ENCODE results near the gene CYP2C8. TPM values are rescaled to one million over a fixed set of nuclear protein-coding genes. Genes with fewer than 3 reads are reported as not detected.

Gene CYP2C8
- total RNA-seq, 1 experiment from 2014 or later, result not detected

DNA sequence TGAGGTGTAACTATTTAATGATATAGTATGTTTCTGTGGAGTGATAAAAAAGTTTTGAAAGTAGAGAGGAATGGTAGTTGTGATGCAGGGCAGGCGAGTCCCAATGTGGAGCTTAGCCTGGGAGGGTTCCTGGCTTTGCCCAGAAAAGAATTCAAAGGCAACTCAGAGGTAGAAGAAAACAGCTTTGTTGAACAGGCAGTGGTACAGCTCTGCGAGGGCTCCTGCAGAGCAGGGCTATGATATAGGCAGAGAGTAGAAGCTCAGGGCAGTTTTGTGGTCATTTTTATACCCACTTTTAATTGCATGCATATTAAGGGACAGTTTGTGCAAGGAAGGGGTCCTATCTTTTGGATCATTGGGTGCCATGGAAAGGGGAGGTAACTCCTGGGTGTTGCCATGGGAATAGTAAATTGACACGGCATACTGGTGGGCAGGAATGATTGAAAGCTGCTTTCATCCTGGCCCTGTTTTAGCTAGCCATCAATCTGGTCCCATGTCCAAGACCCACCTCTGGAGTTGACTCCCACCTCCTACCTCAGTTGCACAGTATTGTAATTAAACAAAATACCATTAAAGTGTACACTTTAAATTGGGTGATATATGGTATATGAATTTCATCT is 12.4 kb downstream of the CYP2C8 start:
- no peak overlapping the region for H3K4me2 ChIP-seq (ENCODE audit: low read depth, low read length, poor library complexity, severe bottlenecking)
- H2AFZ ChIP-seq (ENCODE audit: low read length), result no peak overlapping the region
- no peaks in the 10 kb centered on the region for H3K79me2 ChIP-seq (ENCODE audit: low read length)
- no peak overlapping the region for H3K9ac ChIP-seq (ENCODE audit: low read length)
- no peaks in the 10 kb centered on the region for H3K36me3 ChIP-seq (ENCODE audit: insufficient read depth, low read length)
- no peak overlapping the region for H3K27ac ChIP-seq (ENCODE audit: low read length)
- no peaks in the 10 kb centered on the region for H3K9me3 ChIP-seq (ENCODE audit: low read length)
- no peaks in the 10 kb centered on the region for H3K4me1 ChIP-seq (ENCODE audit: low read length)
- no peaks in the 10 kb centered on the region for H3K9me2 ChIP-seq (replicated peaks; ENCODE audit: insufficient read depth, low read length)
- H3K27me3 ChIP-seq (ENCODE audit: low read length), result no peaks in the 10 kb centered on the region
- H4K20me1 ChIP-seq (ENCODE audit: insufficient read depth, low read depth, low read length), result no peaks in the 10 kb centered on the region
- DNase-seq, result no peak
- no peak overlapping the region for H3K4me3 ChIP-seq (ENCODE audit: low read length)

DNA sequence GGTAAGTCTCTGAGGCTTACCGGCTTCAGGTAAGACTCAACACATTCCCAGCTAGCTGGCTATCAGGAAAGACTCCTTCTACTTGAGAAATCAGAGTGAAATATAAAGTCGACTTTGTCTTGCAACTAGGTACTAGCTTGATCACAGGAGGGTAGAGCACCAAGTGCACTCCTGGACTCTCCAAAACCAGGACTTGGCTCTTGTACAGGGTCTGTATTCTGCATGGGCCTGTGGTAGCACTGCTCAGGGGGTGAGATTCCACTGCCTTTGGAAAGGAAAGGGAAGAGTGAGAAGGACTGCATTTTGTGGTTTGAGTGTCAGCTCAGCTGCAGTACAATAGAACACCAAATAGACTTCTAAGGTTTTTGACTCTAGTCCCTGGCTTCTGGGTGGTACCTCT is 19.4 kb downstream of the CYP2C8 start:
- no peak for DNase-seq
- Histone ChIP-seq H4K20me1 (ENCODE audit: insufficient read depth, low read depth, low read length) (no peaks in the 10 kb centered on the region), H3K79me2 (ENCODE audit: low read length) (no peaks in the 10 kb centered on the region), H3K9me2 (replicated peaks; ENCODE audit: insufficient read depth, low read length) (no peaks in the 10 kb centered on the region), H3K4me1 (ENCODE audit: low read length) (peaks cover 12% of the 10 kb centered on the region), H3K4me3 (ENCODE audit: low read length) (no peak overlapping the region), H3K9me3 (ENCODE audit: low read length) (no peaks in the 10 kb centered on the region), H3K9ac (ENCODE audit: low read length) (no peak overlapping the region), H3K36me3 (ENCODE audit: insufficient read depth, low read length) (no peaks in the 10 kb centered on the region), H3K27ac (ENCODE audit: low read length) (no peak overlapping the region), H2AFZ (ENCODE audit: low read length) (no peak overlapping the region), H3K4me2 (ENCODE audit: low read depth, low read length, poor library complexity, severe bottlenecking) (no peak overlapping the region), H3K27me3 (ENCODE audit: low read length) (no peaks in the 10 kb centered on the region)

DNA sequence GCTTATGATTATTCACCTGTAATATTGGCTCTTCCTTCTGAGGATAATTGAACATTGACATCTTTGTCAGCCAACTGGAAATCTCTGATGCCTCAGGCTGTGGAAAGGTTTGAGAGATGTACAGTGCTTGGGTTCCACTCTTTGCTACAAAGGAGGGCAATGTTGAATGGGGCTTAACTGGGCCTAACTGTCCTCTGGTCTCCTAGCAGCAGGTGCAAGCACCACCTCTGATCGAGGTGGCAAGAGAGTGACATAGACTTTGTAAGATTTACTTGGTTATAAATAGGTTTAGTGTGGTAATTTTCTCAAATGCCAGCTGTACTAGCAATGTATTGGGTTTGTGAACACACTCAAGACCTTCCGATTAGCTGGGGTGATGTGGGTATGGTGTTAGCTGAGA is 21.1 kb downstream of the CYP2C8 start:
- Histone ChIP-seq H2AFZ (ENCODE audit: low read length) (no peak overlapping the region), H3K36me3 (ENCODE audit: insufficient read depth, low read length) (no peaks in the 10 kb centered on the region), H3K27me3 (ENCODE audit: low read length) (no peaks in the 10 kb centered on the region), H3K79me2 (ENCODE audit: low read length) (no peaks in the 10 kb centered on the region), H3K27ac (ENCODE audit: low read length) (no peak overlapping the region), H3K9ac (ENCODE audit: low read length) (no peak overlapping the region), H4K20me1 (ENCODE audit: insufficient read depth, low read depth, low read length) (no peaks in the 10 kb centered on the region), H3K9me2 (replicated peaks; ENCODE audit: insufficient read depth, low read length) (no peaks in the 10 kb centered on the region), H3K4me3 (ENCODE audit: low read length) (no peak overlapping the region), H3K9me3 (ENCODE audit: low read length) (no peaks in the 10 kb centered on the region), H3K4me1 (ENCODE audit: low read length) (peaks cover 12% of the 10 kb centered on the region), H3K4me2 (ENCODE audit: low read depth, low read length, poor library complexity, severe bottlenecking) (no peak overlapping the region)
- DNase-seq, result no peak

DNA sequence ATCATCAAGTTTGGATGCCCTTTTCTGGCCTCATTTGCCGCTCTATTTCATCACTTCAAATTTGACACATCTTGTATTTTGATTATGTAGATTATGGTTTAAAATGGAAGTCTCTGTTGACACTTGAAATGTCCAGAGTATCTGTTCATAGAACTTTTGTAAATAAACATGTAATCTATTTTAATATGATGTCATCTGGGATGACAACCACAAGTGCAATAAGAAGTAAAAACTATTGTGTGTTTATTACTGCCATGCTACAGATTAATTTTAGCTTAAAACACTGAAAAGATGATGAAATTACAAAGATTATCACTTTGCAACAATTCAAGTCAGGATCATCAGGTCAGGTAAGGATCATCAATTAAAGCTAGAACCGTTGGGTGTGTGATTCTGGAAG is 30.0 kb downstream of the CYP2C8 start:
- Histone ChIP-seq H2AFZ (ENCODE audit: low read length) (no peak overlapping the region), H3K9me2 (replicated peaks; ENCODE audit: insufficient read depth, low read length) (no peaks in the 10 kb centered on the region), H3K9me3 (ENCODE audit: low read length) (no peaks in the 10 kb centered on the region), H3K79me2 (ENCODE audit: low read length) (no peaks in the 10 kb centered on the region), H3K27ac (ENCODE audit: low read length) (no peak overlapping the region), H3K4me2 (ENCODE audit: low read depth, low read length, poor library complexity, severe bottlenecking) (no peak overlapping the region), H3K27me3 (ENCODE audit: low read length) (no peaks in the 10 kb centered on the region), H4K20me1 (ENCODE audit: insufficient read depth, low read depth, low read length) (no peaks in the 10 kb centered on the region), H3K4me1 (ENCODE audit: low read length) (no peaks in the 10 kb centered on the region), H3K4me3 (ENCODE audit: low read length) (no peak overlapping the region), H3K9ac (ENCODE audit: low read length) (no peak overlapping the region), H3K36me3 (ENCODE audit: insufficient read depth, low read length) (no peaks in the 10 kb centered on the region)
- DNase-seq, result no peak

DNA sequence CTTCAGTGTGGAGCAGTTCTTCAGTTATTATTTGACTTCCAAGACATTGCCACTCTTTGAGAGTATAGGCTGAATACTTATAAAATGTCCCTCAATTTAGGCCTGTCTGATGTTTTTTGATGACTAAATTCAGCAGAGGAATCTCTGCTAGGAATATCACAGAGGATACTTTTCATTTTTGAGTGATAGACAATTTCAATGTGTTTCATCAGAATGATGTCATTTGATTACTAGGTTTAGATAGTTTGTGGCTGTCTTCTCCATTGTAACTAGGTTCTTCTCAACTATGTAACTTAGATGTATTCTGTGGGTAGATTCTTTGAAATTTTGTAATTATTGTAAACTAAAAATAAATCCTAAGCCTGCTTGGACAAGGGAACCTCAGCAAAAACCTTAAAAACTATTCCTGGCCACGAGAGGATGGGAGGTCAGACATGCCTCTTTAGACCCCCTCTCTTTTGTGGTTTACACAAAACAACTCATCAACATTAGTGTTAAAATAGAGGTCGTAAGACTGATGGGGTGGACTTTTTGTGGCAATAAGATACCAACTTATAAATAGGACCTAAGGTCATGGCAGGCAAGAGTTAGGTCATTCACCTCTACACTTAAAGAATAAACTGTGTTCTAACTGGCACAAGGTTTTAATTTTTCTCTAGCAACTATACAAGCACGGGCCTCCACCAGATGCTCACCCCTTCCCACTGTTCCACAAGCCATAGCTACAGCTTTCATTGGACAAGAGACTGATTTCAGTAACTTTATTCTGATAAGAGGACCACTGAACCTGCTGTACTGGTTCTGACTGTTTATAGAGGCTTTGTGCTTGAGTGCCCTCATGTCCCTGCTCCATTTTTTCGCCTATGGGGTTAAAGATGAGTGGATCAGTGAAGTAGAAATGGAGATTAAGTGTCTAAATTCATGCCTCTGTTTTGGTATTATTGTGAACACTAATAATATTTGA is 33.7 kb downstream of the CYP2C8 start:
- Histone ChIP-seq H3K36me3 (ENCODE audit: insufficient read depth, low read length) (no peaks in the 10 kb centered on the region), H3K27ac (ENCODE audit: low read length) (no peak overlapping the region), H3K4me3 (ENCODE audit: low read length) (no peak overlapping the region), H3K9ac (ENCODE audit: low read length) (no peak overlapping the region), H3K9me2 (replicated peaks; ENCODE audit: insufficient read depth, low read length) (no peaks in the 10 kb centered on the region), H3K9me3 (ENCODE audit: low read length) (no peaks in the 10 kb centered on the region), H3K4me2 (ENCODE audit: low read depth, low read length, poor library complexity, severe bottlenecking) (no peak overlapping the region), H3K79me2 (ENCODE audit: low read length) (no peaks in the 10 kb centered on the region), H3K27me3 (ENCODE audit: low read length) (no peaks in the 10 kb centered on the region), H4K20me1 (ENCODE audit: insufficient read depth, low read depth, low read length) (no peaks in the 10 kb centered on the region), H3K4me1 (ENCODE audit: low read length) (no peaks in the 10 kb centered on the region), H2AFZ (ENCODE audit: low read length) (no peak overlapping the region)
- no peak for DNase-seq

DNA sequence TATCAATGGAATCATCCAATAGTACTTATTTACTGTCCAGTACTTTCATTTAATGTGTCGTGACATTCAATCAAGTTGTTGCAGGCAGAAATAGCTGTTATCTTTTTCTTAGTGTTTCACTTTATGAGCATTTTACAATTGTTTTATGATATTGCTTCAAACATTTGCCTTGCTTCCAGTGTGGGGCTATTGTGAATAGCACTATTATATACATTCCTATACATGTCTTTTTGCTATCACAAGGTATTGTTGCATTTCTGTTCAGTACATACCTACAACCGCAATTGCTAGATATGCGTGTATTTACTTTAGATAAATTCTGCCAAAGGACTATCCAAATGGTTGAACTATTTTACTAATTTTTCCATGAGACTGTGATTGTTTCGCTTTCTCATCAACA is 34.9 kb downstream of the CYP2C8 start:
- H2AFZ ChIP-seq (ENCODE audit: low read length), result no peak overlapping the region
- no peaks in the 10 kb centered on the region for H4K20me1 ChIP-seq (ENCODE audit: insufficient read depth, low read depth, low read length)
- no peak overlapping the region for H3K4me2 ChIP-seq (ENCODE audit: low read depth, low read length, poor library complexity, severe bottlenecking)
- DNase-seq, result no peak
- no peaks in the 10 kb centered on the region for H3K4me1 ChIP-seq (ENCODE audit: low read length)
- H3K36me3 ChIP-seq (ENCODE audit: insufficient read depth, low read length), result no peaks in the 10 kb centered on the region
- no peaks in the 10 kb centered on the region for H3K79me2 ChIP-seq (ENCODE audit: low read length)
- H3K9me3 ChIP-seq (ENCODE audit: low read length), result no peaks in the 10 kb centered on the region
- H3K27ac ChIP-seq (ENCODE audit: low read length), result no peak overlapping the region
- no peak overlapping the region for H3K9ac ChIP-seq (ENCODE audit: low read length)
- no peaks in the 10 kb centered on the region for H3K9me2 ChIP-seq (replicated peaks; ENCODE audit: insufficient read depth, low read length)
- no peak overlapping the region for H3K4me3 ChIP-seq (ENCODE audit: low read length)
- no peaks in the 10 kb centered on the region for H3K27me3 ChIP-seq (ENCODE audit: low read length)

DNA sequence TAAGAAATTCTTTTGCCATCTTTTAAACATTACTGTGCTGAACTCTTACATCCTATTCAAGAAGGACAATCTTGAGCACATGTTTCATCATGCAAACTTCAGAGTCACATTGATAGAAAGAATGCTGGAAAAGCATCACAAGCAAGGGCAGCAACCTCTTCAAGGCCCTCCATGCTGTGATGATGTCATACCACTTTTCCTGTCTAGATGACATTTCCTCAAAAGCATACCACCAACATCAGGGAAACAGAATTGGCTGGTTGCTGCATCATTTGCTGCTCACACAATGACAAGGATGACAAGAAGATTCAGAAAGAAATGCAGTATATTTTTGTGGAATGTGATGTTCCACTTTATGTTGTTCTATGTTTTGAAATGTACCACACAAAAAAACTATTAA is 37.6 kb downstream of the CYP2C8 start:
- H2AFZ ChIP-seq (ENCODE audit: low read length), result no peak overlapping the region
- H4K20me1 ChIP-seq (ENCODE audit: insufficient read depth, low read depth, low read length), result no peaks in the 10 kb centered on the region
- H3K9ac ChIP-seq (ENCODE audit: low read length), result no peak overlapping the region
- no peaks in the 10 kb centered on the region for H3K9me3 ChIP-seq (ENCODE audit: low read length)
- H3K4me1 ChIP-seq (ENCODE audit: low read length), result no peaks in the 10 kb centered on the region
- H3K9me2 ChIP-seq (replicated peaks; ENCODE audit: insufficient read depth, low read length), result no peaks in the 10 kb centered on the region
- H3K4me2 ChIP-seq (ENCODE audit: low read depth, low read length, poor library complexity, severe bottlenecking), result no peak overlapping the region
- H3K36me3 ChIP-seq (ENCODE audit: insufficient read depth, low read length), result no peaks in the 10 kb centered on the region
- no peak overlapping the region for H3K27ac ChIP-seq (ENCODE audit: low read length)
- no peaks in the 10 kb centered on the region for H3K27me3 ChIP-seq (ENCODE audit: low read length)
- no peak overlapping the region for H3K4me3 ChIP-seq (ENCODE audit: low read length)
- DNase-seq, result no peak
- H3K79me2 ChIP-seq (ENCODE audit: low read length), result no peaks in the 10 kb centered on the region

DNA sequence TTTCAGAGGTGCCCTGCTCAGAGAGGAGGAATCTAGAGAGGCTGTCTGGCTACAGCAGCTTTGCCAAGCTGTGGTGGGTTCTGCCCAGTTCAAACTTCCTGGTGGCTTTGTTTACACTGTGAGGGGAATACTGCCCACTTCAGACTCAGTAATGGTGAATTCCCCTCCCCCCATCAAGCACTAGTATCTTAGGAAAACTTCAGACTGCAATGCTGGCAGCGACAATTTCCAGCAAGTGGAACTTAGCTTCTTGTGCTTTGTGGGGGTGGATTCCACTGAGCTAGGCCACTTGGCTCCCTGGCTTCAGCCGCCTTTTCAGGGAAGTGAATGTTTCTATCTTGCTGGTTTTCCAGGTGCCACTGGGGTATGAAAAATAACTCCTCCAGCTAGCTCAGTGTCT is 42.8 kb downstream of the CYP2C8 start:
- Histone ChIP-seq H3K27ac (ENCODE audit: low read length) (no peak overlapping the region), H3K9me2 (replicated peaks; ENCODE audit: insufficient read depth, low read length) (no peaks in the 10 kb centered on the region), H4K20me1 (ENCODE audit: insufficient read depth, low read depth, low read length) (no peaks in the 10 kb centered on the region), H3K79me2 (ENCODE audit: low read length) (no peaks in the 10 kb centered on the region), H3K4me3 (ENCODE audit: low read length) (no peak overlapping the region), H3K36me3 (ENCODE audit: insufficient read depth, low read length) (no peaks in the 10 kb centered on the region), H3K4me2 (ENCODE audit: low read depth, low read length, poor library complexity, severe bottlenecking) (no peak overlapping the region), H3K27me3 (ENCODE audit: low read length) (no peaks in the 10 kb centered on the region), H3K9me3 (ENCODE audit: low read length) (no peaks in the 10 kb centered on the region), H3K9ac (ENCODE audit: low read length) (no peak overlapping the region), H2AFZ (ENCODE audit: low read length) (no peak overlapping the region), H3K4me1 (ENCODE audit: low read length) (no peaks in the 10 kb centered on the region)
- no peak for DNase-seq
